Lower lobe of right lung (tissue), 2 donors: ENCODE data around the gene C10orf105. TPM values are rescaled to one million over a fixed set of nuclear protein-coding genes. Genes with fewer than 3 reads are reported as not detected.

ENCODE experiments used
- ATAC-seq, 2 donors: fragments of 200-7000 bp; cut with Tn5 transposase; one replicate each; pipeline ENCODE4 v1.9.1; 2020 to 2022; ENCODE audit warnings: mild to moderate bottlenecking in 2 of 2, moderate library complexity in 2 of 2
- DNase-seq: peaks from one replicate; pipeline ENCODE4 v3.0.0-alpha.2; 2020
- H3K27ac ChIP-seq: fragments of 200-600 bp; one replicate; pipeline ENCODE4 v1.8.0; 2022
- H3K27me3 ChIP-seq: fragments of 200-600 bp; one replicate; pipeline ENCODE4 v1.8.0; 2022; ENCODE audit warnings: low read depth
- H3K36me3 ChIP-seq: fragments of 200-600 bp; one replicate; pipeline ENCODE4 v1.8.0; 2022; ENCODE audit warnings: mild to moderate bottlenecking
- H3K4me1 ChIP-seq: fragments of 200-600 bp; one replicate; pipeline ENCODE4 v1.8.0; 2022
- H3K4me3 ChIP-seq: fragments of 200-600 bp; one replicate; pipeline ENCODE4 v1.8.0; 2022; ENCODE audit warnings: mild to moderate bottlenecking
- H3K9me3 ChIP-seq: fragments of 200-600 bp; one replicate; pipeline ENCODE4 v1.8.0; 2022
- CTCF ChIP-seq: fragments of 200-600 bp; IDR thresholded peaks from one replicate; pipeline ENCODE4 v1.8.0; 2022; ENCODE audit warnings: antibody characterized with exemption, mild to moderate bottlenecking
- intact Hi-C: fragments of 100-400 bp; cut with DNase I; formaldehyde crosslinking; loops from one replicate; pipeline ENCODE4 v1.11.0; 2022
- total RNA-seq: library from RNA; stranded (reverse); fragmentation: NEBNext Ultra II Directional; extraction: Animal tissue kit (Norgen Biotek cat#: 25700); gene quantifications from one replicate; pipeline ENCODE4 v1.2.1, GENCODE V29; 2021
- donor health status: DM: no; HTN: yes; CAD: no; lungs with severe emphysema.

C10orf105 gene
- total RNA-seq, 1 donor from 2014 or later: 0.32 TPM

DNA sequence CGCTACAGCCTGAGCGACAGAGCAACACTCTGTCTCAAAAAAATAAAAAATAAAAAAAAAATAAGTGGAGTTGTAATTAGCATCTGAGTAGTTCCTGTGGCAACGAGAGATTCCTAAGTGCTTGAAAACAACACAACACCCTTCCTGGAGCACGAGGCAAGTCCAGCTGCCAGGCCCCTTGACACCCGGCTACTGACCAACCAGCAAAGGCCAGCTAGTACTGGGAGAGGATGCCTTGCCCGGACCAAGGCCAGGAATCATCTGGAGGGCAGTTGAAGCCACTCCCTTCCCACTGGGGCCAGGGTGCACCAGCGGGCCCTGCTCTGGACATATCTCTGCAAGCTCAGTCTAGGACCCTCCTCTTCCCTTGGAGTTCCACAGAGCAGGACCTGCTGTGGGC, 536 bp downstream of the C10orf105 start:
- H3K27me3 ChIP-seq: no peaks in the 10 kb centered on the region
- H3K4me1 ChIP-seq: peaks cover 50% of the 10 kb centered on the region
- peak overlapping the region; percentile 71 for H3K27ac ChIP-seq
- TF ChIP-seq CTCF: no peak
- no peaks in the 10 kb centered on the region for H3K9me3 ChIP-seq
- ATAC-seq (peak; percentile 22 to 58), DNase-seq (no peak)
- intact Hi-C loops: no loop called here
- H3K4me3 ChIP-seq: no peak overlapping the region
- H3K36me3 ChIP-seq: no peaks in the 10 kb centered on the region

GRCh38 chr10:71718165-71718698, 1.3 kb downstream of the C10orf105 start:
- intact Hi-C loops: no loop called here
- no peak for TF ChIP-seq CTCF
- peak overlapping the region; percentile 71 for H3K27ac ChIP-seq
- H3K27me3 ChIP-seq: no peaks in the 10 kb centered on the region
- H3K4me1 ChIP-seq: peaks cover 58% of the 10 kb centered on the region
- DNase-seq (no peak), ATAC-seq (no peak)
- no peaks in the 10 kb centered on the region for H3K36me3 ChIP-seq
- H3K9me3 ChIP-seq: no peaks in the 10 kb centered on the region
- H3K4me3 ChIP-seq: no peak overlapping the region

- Histone ChIP-seq H3K4me1 (peaks cover 65% of the 10 kb centered on the region), H3K9me3 (no peaks in the 10 kb centered on the region), H3K27ac (peak overlapping the region; percentile 9), H3K27me3 (no peaks in the 10 kb centered on the region), H3K36me3 (no peaks in the 10 kb centered on the region), H3K4me3 (no peak overlapping the region)
- TF ChIP-seq CTCF: no peak
- DNase-seq (no peak), ATAC-seq (peak in 1 of 2 donors; percentile 34)
- intact Hi-C loops: no loop called here
Measured at GRCh38 chr10:71717551-71717951, 2.0 kb downstream of the C10orf105 start.

DNA sequence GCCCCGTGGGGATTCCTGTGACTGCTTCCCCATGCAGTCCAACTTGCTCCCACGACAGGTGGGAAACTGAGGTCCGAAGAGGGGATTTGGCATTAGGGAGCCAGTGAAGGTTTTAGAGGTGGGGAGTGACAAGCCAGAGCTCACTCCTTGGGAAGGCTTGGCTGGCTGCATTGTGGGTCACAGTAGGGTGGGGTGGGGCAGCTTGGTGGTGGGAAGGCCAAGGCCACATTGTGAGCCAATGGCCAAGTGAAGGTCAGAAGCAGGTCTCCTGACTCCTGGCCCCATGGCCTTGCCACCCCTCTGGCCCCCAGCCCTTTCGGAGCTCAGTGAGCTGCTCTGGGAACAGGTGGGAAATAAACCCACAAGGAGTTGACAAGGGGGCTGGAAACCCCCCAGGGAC, 2.5 kb downstream of the C10orf105 start:
- Histone ChIP-seq H3K9me3 (no peaks in the 10 kb centered on the region), H3K4me3 (no peak overlapping the region), H3K4me1 (peaks cover 69% of the 10 kb centered on the region), H3K27me3 (no peaks in the 10 kb centered on the region), H3K36me3 (no peaks in the 10 kb centered on the region), H3K27ac (peak overlapping the region; percentile 9)
- ATAC-seq (no peak), DNase-seq (no peak)
- no peak for TF ChIP-seq CTCF
- intact Hi-C loops: no loop called here

- DNase-seq (no peak), ATAC-seq (no peak)
- H3K4me3 ChIP-seq: no peak overlapping the region
- H3K27ac ChIP-seq: no peak overlapping the region
- H3K4me1 ChIP-seq: peaks cover 69% of the 10 kb centered on the region
- no peak for TF ChIP-seq CTCF
- no peaks in the 10 kb centered on the region for H3K9me3 ChIP-seq
- intact Hi-C loops: no loop called here
- H3K36me3 ChIP-seq: no peaks in the 10 kb centered on the region
- no peaks in the 10 kb centered on the region for H3K27me3 ChIP-seq
Measured at GRCh38 chr10:71716426-71716825, 3.2 kb downstream of the C10orf105 start.
